ENCODE data around the gene ZSWIM8. TPM values are rescaled to one million over a fixed set of nuclear protein-coding genes. Genes with fewer than 3 reads are reported as not detected.
A peak's percentile ranks its signal among the peaks of the same experiment; 100 is the strongest.

The ZSWIM8 gene
- total and polyA plus RNA-seq, 2 donors (not counting 3 experiments of a cell fraction or from before 2014, with no cell fraction given): 111 to 230 TPM

GRCh38 chr10:73810735-73811465, 25.5 kb downstream of the ZSWIM8 start:
- peaks cover 8 to 23% of the 10 kb centered on the region in 2 experiments for H3K36me3 ChIP-seq (ENCODE audit: control insufficient read depth in 2 of 2, extremely low read depth in 1 of 2, insufficient read depth in 2 of 2, low read length in 2 of 2)
- POLR2A ChIA-PET: interaction anchor here (1.1 kb wide), 1 partner anchor 11 kb away, joined by 3 read pairs; no protein-coding TSS in a partner anchor

More at GRCh38 chr10:73810735-73811465, 25.5 kb downstream of the ZSWIM8 start:
- Histone ChIP-seq H2AFZ (ENCODE audit: low read depth, low read length) (peak overlapping the region; percentile 62), H3K9ac (replicated peaks; ENCODE audit: extremely low read depth, insufficient read depth, low read length) (peak overlapping the region; percentile 89), H3K4me2 (ENCODE audit: insufficient read depth, low read length) (peak overlapping the region; percentile 45), H3K9me3 (replicated peaks; ENCODE audit: control insufficient read depth, insufficient read depth, low read length) (no peaks in the 10 kb centered on the region), H3K4me3 (replicated peaks in 1 of 3; ENCODE audit: insufficient read depth in 1 of 3, low read depth in 1 of 3, low read length in 3 of 3) (peak overlapping the region; percentile 67 to 84 (median 73)), H3K27me3 (ENCODE audit: control insufficient read depth in 2 of 2, insufficient read depth in 2 of 2, low read length in 2 of 2) (no peaks in the 10 kb centered on the region), H3K27ac (ENCODE audit: insufficient read depth, low read depth, low read length) (peak overlapping the region; percentile 80), H4K20me1 (replicated peaks; ENCODE audit: control insufficient read depth, extremely low read depth, insufficient read depth, low read length) (no peaks in the 10 kb centered on the region), H3K9me1 (replicated peaks; ENCODE audit: control insufficient read depth, extremely low read depth, insufficient read depth, low read length) (no peaks in the 10 kb centered on the region), H3K79me2 (ENCODE audit: control insufficient read depth, insufficient read depth, low read length) (no peaks in the 10 kb centered on the region), H3K4me1 (ENCODE audit: control insufficient read depth, extremely low read depth, insufficient read depth, low read length) (peaks cover 12% of the 10 kb centered on the region)
- dilution Hi-C loops (cut with MboI; ENCODE audit: extremely low pct_ligation_motif_present, low sequenced_read_pairs): no loop called here
- FAIRE-seq: no peak
- TF ChIP-seq MYC (IDR thresholded peaks at IDR 0.05; ENCODE audit: low read depth, low read length): no peak
- TF ChIP-seq JUN (IDR thresholded peaks at IDR 0.05; ENCODE audit: borderline replicate concordance, insufficient read depth, insufficient read length, low read depth): no peak
- no peak for TF ChIP-seq GATA2 (IDR thresholded peaks at IDR 0.05; ENCODE audit: insufficient read depth, insufficient read length, low read depth, low read length)
- no peak for TF ChIP-seq POLR2A (IDR thresholded peaks at IDR 0.05; ENCODE audit: low read depth, low read length)
- no peak for TF ChIP-seq POLR2AphosphoS5 (IDR thresholded peaks at IDR 0.05; ENCODE audit: insufficient read depth, low read depth, low read length)
- TF ChIP-seq, protein P1, sequence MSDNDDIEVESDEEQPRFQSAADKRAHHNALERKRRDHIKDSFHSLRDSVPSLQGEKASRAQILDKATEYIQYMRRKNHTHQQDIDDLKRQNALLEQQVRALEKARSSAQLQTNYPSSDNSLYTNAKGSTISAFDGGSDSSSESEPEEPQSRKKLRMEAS (IDR thresholded peaks at IDR 0.05; ENCODE audit: insufficient read depth, insufficient read length): no peak
- TF ChIP-seq FOS (IDR thresholded peaks at IDR 0.05; ENCODE audit: borderline replicate concordance, insufficient read depth, low read length): no peak
- no peak for TF ChIP-seq CTCF (IDR thresholded peaks at IDR 0.05; ENCODE audit: extremely low read depth in 1 of 2, insufficient read depth in 1 of 2, low read depth in 1 of 2, low read length in 2 of 2)
- no peak for TF ChIP-seq EZH2 (IDR thresholded peaks at IDR 0.05; ENCODE audit: borderline replicate concordance, low read depth, low read length, severe bottlenecking)
- intact Hi-C loops (cut with micrococcal nuclease): loop anchor here (1.0 to 5.0 kb wide), 3 partner anchors 26 to 68 kb away; partner anchors contain the start of gene ZSWIM8
- peak; percentile 28 for DNase-seq (ENCODE audit: low read depth, low spot score)
- no TSS peak for BruUV-seq (replicated peaks)
- CTCF ChIA-PET: interaction anchor here (0.7 to 2.9 kb wide), 7 partner anchors 9 to 69 kb away, joined by 3 to 16 read pairs (median 5); partner anchors contain the start of genes CAMK2G and ZSWIM8
